ENCODE data around the gene ZNF536. TPM values are rescaled to one million over a fixed set of nuclear protein-coding genes. Genes with fewer than 3 reads are reported as not detected.

The ZNF536 gene
- total RNA-seq, 1 experiment from 2014 or later = 2.9 TPM

- no TSS peak for BruUV-seq (replicated peaks)
- H3K36me3 ChIP-seq (ENCODE audit: insufficient read depth, low read length, poor library complexity, severe bottlenecking) = no peaks in the 10 kb centered on the region
- no peak for TF ChIP-seq EZH2 (IDR thresholded peaks at IDR 0.05; ENCODE audit: borderline replicate concordance, low read depth, low read length, poor library complexity, severe bottlenecking)
- TF ChIP-seq, protein P1, sequence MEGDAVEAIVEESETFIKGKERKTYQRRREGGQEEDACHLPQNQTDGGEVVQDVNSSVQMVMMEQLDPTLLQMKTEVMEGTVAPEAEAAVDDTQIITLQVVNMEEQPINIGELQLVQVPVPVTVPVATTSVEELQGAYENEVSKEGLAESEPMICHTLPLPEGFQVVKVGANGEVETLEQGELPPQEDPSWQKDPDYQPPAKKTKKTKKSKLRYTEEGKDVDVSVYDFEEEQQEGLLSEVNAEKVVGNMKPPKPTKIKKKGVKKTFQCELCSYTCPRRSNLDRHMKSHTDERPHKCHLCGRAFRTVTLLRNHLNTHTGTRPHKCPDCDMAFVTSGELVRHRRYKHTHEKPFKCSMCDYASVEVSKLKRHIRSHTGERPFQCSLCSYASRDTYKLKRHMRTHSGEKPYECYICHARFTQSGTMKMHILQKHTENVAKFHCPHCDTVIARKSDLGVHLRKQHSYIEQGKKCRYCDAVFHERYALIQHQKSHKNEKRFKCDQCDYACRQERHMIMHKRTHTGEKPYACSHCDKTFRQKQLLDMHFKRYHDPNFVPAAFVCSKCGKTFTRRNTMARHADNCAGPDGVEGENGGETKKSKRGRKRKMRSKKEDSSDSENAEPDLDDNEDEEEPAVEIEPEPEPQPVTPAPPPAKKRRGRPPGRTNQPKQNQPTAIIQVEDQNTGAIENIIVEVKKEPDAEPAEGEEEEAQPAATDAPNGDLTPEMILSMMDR (conservative IDR thresholded peaks at IDR 0.05; ENCODE audit: low read depth, low read length) = no peak
- H3K9me3 ChIP-seq (ENCODE audit: low read depth, low read length, poor library complexity, severe bottlenecking) = no peaks in the 10 kb centered on the region
- ChIA-PET POLR2A (ENCODE audit: low non-redundant PET) (no interaction called here), CTCF (no interaction called here)
- no peak overlapping the region for H3K27ac ChIP-seq (ENCODE audit: low read depth, low read length, poor library complexity, severe bottlenecking)
- H3K27me3 ChIP-seq (replicated peaks; ENCODE audit: insufficient read depth, low read depth, low read length, poor library complexity) = no peaks in the 10 kb centered on the region
- H3K4me3 ChIP-seq (ENCODE audit: low read depth, low read length, poor library complexity, severe bottlenecking) = no peak overlapping the region
- H3K4me1 ChIP-seq (ENCODE audit: insufficient read depth, low read length, poor library complexity, severe bottlenecking) = peaks cover 3% of the 10 kb centered on the region
- intact Hi-C loops (cut with micrococcal nuclease; ENCODE audit: unreplicated experiment) = no loop called here
- no peak for DNase-seq (ENCODE audit: low spot score)
These were observed 49.4 kb downstream of the ZNF536 start for GRCh38 chr19:30421571-30421970.

DNA sequence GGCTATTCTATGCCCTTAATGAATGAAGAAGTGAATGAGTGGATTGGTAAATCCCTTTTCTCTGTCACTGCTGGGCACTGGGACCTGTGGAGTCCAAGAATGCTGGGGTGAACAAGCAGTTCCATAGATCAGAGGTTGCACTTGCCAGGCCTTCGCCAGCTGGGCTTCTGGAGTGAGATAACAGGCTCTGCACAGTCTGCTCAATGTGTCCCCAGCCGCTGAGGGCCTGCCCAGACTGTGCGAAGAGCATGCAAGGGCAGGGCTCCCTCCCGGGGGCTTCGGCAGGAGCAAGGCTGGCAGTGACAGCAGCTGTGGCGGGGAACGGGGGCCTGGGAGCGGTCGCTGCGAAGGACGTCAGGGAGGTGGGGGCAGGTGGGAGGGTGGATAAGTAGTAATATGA is 51.3 kb downstream of the ZNF536 start:
- BruUV-seq (replicated peaks) = no TSS peak
- no peak overlapping the region for H3K4me3 ChIP-seq (ENCODE audit: low read depth, low read length, poor library complexity, severe bottlenecking)
- H3K4me1 ChIP-seq (ENCODE audit: insufficient read depth, low read length, poor library complexity, severe bottlenecking) = peaks cover 3% of the 10 kb centered on the region
- no peaks in the 10 kb centered on the region for H3K36me3 ChIP-seq (ENCODE audit: insufficient read depth, low read length, poor library complexity, severe bottlenecking)
- intact Hi-C loops (cut with micrococcal nuclease; ENCODE audit: unreplicated experiment) = no loop called here
- no peak for TF ChIP-seq EZH2 (IDR thresholded peaks at IDR 0.05; ENCODE audit: borderline replicate concordance, low read depth, low read length, poor library complexity, severe bottlenecking)
- TF ChIP-seq, protein P1 (conservative IDR thresholded peaks at IDR 0.05; ENCODE audit: low read depth, low read length) = no peak
- ChIA-PET CTCF (no interaction called here), POLR2A (ENCODE audit: low non-redundant PET) (no interaction called here)
- no peak for DNase-seq (ENCODE audit: low spot score)
- H3K27ac ChIP-seq (ENCODE audit: low read depth, low read length, poor library complexity, severe bottlenecking) = no peak overlapping the region
- no peaks in the 10 kb centered on the region for H3K9me3 ChIP-seq (ENCODE audit: low read depth, low read length, poor library complexity, severe bottlenecking)
- H3K27me3 ChIP-seq (replicated peaks; ENCODE audit: insufficient read depth, low read depth, low read length, poor library complexity) = no peaks in the 10 kb centered on the region

DNA sequence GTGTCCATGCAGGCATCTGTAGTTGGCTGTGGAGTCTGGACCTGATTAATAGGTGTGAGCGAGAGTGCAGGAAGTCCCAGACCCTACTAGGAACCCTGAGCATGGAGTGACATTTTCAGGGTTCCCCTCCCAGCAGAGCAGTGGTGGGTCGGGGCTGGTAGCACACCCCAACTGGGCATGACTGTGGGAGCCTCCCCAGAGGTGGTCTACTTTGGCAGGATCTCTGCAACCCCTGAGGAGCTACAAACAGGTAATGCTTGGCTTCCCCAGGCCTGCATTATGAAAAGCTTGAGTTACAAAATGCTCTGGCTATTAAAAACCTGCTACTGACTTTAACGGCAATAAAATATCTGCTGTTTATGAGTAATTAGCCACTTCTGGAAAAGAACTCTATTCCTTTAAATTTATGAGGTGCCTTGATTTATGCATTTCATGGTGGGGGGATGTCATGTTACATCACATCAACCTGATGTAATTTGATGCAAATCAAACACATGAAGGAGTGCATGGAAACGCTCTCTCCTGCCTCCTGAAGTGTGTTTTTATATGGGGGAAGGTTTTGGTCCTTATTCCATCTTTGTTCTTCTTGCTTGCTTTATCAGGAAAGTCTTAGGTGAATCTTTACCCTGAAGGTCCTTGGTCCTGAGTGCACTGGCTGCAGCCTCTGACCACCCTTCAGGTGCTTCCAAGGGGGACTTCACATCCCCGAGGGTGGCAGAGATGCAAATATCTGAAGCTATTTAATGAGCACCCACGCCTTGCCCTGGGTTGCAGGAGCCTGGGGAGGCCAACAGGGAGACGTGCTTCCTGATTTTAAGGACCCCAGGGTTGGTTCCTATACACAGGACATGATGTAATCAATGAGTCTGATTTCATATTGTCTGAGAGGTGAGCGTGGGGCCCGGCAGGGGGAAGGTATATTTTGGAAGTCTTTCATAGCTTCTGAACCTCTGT is 54.0 kb downstream of the ZNF536 start:
- TF ChIP-seq, protein P1 (conservative IDR thresholded peaks at IDR 0.05; ENCODE audit: low read depth, low read length) = no peak
- TF ChIP-seq EZH2 (IDR thresholded peaks at IDR 0.05; ENCODE audit: borderline replicate concordance, low read depth, low read length, poor library complexity, severe bottlenecking) = no peak
- no peaks in the 10 kb centered on the region for H3K27me3 ChIP-seq (replicated peaks; ENCODE audit: insufficient read depth, low read depth, low read length, poor library complexity)
- H3K4me1 ChIP-seq (ENCODE audit: insufficient read depth, low read length, poor library complexity, severe bottlenecking) = peaks cover 3% of the 10 kb centered on the region
- no peak overlapping the region for H3K4me3 ChIP-seq (ENCODE audit: low read depth, low read length, poor library complexity, severe bottlenecking)
- intact Hi-C loops (cut with micrococcal nuclease; ENCODE audit: unreplicated experiment) = no loop called here
- CTCF ChIA-PET = no interaction called here
- no peaks in the 10 kb centered on the region for H3K9me3 ChIP-seq (ENCODE audit: low read depth, low read length, poor library complexity, severe bottlenecking)
- DNase-seq (ENCODE audit: low spot score) = no peak
- POLR2A ChIA-PET (ENCODE audit: low non-redundant PET) = no interaction called here
- BruUV-seq (replicated peaks) = no TSS peak
- H3K27ac ChIP-seq (ENCODE audit: low read depth, low read length, poor library complexity, severe bottlenecking) = no peak overlapping the region
- no peaks in the 10 kb centered on the region for H3K36me3 ChIP-seq (ENCODE audit: insufficient read depth, low read length, poor library complexity, severe bottlenecking)
